HL-60 (cell line): ENCODE data around the gene TEX54.

Experiments
- CTCF ChIP-seq: IDR thresholded peaks from one replicate; pipeline ENCODE4 v1.5.1; 2011; ENCODE audit warnings: low read length, control low read depth, inconsistent platforms; ENCODE audit not compliant: insufficient read depth
- POLR2AphosphoS5 ChIP-seq: IDR thresholded peaks from 2 replicates; pipeline ENCODE4 v1.6.1; 2012; ENCODE audit warnings: low read depth
- REST ChIP-seq: IDR thresholded peaks from 2 replicates; pipeline ENCODE4 v1.6.1; 2012; ENCODE audit warnings: low read depth; ENCODE audit not compliant: insufficient replicate concordance

GRCh38 chr11:62851807-62852522, 19.3 kb upstream of the TEX54 start:
- TF ChIP-seq CTCF (no peak), REST (no peak), POLR2AphosphoS5 (peak; percentile 47; the same call in 1 of the 2 replicates)
